SK-MEL-5 (cell line): ENCODE measurements around the gene HAPLN3. TPM values are rescaled to one million over a fixed set of nuclear protein-coding genes. Genes with fewer than 3 reads are reported as not detected.
A peak's percentile ranks its signal among the peaks of the same experiment; 100 is the strongest.

Experiments
- DNase-seq: peaks from one replicate; pipeline ENCODE4 v3.0.0-alpha.2; 2016; ENCODE audit warnings: low read depth, low spot score
- in situ Hi-C: cut with HindIII; loops from 2 replicates; pipeline ENCODE4 v1.10.0; 2016; ENCODE audit warnings: low sequenced_read_pairs, high pct_unique_total_duplicates, low pct_unique_long_range_greater_than_20kb
- total RNA-seq: library from RNA; depleted of rRNA; stranded (reverse); fragments of >200 nt; shearing (Covaris generic); gene quantifications from 2 replicates; pipeline ENCODE4 v1.2.3, GENCODE V29; 2014

HAPLN3 gene
- total RNA-seq, 1 experiment from 2014 or later = 3.5 TPM

DNA sequence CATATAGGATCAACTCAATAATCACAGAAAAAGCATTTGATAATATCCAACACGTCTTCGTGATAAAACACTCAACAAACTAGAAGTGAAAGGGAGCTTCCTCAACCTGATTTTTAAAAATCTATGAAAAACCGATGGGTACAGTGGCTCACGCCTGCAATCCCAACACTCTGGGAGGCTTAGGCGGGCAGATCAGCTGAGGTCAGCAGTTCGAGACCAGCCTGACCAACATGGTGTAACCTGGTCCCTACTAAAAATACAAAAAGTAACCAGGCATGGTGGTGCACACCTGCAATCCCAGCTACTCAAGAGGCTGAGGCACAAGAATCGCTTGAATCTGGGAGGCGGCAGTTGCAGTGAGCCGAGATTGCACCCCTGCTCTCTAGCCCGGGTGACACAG is 20.0 kb upstream of the HAPLN3 start:
- in situ Hi-C loops = no loop called here

DNA sequence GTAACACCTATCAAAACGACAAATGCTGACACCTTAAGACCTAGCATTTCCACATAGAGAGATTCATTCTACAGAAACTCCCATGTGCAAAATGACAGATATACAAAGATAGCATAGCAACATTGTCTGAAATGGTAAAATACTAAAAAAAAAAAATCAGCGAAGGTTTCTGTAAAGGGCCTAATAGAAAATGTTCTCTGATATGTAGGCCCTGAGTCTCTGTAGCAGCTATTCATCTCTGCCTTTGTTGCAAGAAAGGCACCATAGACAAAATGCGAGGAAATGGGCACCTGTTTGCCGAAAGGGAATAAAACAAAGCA is 18.5 kb upstream of the HAPLN3 start:
- in situ Hi-C loops = no loop called here
- no peak for DNase-seq

More for the DNA sequence above, 20.0 kb upstream of the HAPLN3 start:
- DNase-seq = no peak

DNA sequence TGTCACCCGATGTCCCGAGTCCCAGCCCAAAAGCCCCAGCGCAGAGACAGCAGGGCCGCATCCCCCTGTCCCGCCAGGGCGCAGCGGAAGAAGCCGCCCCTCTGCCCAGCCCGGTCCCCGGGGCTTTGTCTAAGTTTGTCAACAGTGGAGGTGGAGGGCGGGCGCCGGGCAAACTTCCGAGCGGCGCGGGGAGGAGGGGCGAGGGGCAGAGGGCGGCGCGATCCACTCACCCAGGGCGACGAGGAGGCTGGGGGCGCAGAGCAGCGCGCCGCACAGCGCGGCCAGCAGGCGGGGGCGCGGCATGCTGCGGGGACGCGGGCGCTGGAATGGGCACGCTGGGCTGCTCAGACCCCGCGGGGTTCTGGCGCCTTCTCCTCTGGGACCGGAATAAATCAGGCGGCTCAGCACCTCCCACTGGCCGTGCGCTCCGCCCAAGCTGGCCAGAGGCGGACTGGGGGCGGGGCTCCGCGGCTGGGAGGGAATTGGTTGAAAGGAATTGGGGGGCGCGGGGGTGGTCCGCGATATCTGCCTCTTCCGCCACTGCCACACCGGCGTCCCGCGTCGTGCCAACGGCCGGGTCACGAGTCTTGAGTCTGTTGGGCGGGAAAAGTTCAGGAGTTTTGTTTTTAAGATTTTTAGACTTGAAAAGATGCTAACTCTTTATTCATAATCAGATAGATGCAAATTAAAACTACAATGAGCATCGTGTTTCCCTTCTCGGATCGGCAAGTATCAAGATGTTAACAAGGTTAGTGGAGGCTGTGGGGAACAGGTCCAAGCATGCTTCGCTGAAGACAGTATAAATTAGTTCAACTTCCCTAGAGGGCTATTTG is 17.9 kb upstream of the HAPLN3 start, which contains the start of gene MFGE8:
MFGE8 (minus strand) TSS at position 363 of the 833 bp plus-strand sequence; CDS start at position 303, 60 bp downstream.
- DNase-seq = peak; percentile 78
- in situ Hi-C loops = no loop called here

DNA sequence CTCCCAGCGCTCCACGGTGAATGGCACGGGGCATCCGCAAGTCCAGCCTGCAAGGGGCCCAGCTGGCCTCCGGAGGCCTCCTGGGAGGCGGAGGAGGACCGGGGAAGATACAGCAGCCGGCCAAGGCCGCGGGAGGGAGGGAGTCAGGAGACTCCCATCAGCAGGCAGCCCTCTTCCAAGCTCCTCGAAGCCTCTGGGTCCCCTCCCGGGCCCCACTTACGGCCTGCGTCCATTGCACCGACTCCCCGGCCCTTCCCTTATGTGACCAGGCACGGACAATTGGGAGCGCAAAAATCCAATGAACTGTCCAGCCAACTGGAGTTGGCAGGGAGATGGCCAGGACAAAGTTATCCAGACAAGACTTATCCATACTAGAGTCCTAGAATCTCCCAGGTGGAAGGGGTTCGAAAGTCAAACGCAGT is 17.2 kb upstream of the HAPLN3 start:
- no peak for DNase-seq
- in situ Hi-C loops = no loop called here

DNA sequence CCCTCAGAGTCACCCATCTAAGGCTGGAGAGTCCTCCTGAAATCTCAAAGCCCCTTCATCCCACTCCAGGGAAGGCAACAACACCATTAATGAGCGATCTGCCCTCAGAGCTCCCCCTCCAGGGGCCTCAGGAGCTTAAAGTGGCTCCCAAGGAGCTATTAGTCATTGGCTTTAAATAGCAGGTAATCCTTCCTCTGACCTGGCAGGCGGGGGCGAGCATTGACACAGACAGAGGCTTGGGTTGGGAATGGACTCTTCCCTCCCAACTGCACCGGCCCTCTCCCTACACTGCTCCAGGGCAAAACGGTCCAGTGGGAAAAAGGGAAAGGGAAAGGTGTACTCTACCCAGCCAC is 16.4 kb upstream of the HAPLN3 start:
- DNase-seq = no peak
- in situ Hi-C loops = no loop called here

DNA sequence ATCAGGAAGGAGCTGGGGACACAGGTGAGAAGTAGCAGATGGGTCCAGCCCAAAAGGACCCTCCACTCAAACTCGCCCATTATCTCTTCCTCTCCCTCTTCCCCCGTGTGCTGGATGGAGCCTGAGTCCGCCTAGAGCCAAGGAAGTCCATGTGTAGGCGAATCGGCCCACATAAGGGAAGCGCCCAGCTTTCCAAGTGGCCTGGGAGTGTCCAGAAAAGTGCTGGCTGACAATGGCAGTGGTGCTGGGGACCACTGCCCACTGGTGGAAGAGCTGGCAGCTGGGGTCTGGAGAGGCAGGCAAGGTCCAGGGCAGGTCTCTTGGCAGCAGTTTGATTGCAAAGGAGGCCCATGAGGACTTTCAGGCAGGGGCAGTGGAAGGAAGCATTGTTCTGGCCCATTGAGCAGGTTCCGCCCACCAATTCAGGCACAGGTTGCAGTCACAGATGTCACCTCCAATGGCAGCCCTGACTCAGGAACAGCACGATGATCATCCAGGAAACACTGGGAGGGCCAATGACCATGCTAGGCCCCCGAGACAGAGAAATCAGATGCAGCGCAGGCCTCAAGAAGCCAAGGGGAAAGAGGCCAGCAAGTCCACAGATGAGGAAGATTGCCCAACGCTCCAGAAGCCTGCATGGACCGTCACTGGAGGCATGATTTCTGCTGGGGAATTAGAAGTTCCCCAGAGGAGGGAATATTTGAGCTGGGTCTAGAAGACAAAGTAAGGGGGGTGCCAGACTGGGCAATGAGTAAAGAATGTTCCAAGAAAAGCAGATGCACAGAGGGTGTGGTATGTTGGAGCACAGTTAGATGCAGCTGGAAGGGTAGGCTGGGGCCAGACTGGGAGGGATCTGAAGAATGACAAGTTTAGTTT is 14.8 kb upstream of the HAPLN3 start:
- no peak for DNase-seq
- in situ Hi-C loops = no loop called here

DNA sequence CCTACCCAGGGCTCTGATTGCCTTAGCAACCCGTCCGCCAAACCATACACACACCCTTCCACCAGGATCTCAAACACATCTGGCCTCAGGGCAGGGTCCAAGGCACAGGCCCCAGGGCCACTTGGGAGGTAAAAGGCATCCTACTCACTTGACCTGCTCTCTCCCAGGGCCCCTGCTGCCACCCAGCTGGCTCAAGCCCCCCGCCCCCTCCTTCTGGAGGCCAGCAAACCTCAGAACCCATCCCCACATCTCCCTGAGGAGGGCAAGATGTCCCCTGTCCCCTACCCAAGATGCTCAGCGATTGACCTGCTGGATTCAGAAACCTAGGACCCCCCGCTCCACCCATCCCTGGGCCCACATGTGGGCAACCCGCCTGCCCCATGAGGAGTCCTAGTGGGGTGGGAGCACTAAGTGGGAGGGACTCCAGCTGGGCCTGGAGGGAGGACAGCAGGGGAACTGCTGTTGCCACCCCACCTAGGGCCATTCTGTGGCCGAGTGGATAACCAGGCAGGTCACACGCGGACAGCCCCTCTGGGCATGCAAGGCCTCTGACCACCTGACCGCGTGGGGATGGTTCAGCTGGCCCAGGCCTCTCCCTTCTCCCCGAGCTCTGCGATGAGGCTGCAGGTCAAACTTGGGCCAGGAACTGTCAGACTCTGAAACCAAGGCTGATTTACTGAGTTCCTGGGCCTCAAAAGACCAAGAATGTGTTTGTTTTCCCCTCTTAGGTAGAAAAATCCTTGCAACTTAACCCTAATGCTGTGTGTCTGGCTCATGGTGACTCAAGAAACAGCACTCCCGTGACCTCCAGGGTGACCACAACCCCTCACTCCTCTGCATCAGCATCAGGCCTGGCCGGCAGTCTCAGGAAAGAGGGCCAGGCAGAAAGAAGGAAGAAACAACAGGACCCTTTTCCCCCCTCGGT is 13.6 kb upstream of the HAPLN3 start:
- in situ Hi-C loops = no loop called here
- DNase-seq = no peak

DNA sequence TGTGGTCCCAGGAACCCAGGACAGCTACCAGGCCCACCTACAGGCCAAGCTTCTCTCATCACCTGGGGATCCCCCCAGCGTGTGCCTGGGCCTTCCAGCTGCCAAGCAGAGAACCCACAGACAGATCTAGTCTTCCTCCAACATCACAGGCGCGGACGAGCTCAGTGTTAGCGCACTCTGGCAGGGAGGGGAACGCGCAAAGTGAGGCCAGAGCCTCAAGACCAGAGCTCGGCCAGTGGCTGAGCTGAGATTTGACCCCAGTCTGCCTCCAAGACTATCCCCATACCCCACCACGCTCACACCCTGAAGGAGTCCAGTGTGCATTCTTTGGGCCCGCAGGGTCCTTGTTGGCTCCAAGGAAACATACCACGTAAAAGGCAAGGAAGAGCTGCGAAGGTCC is 12.8 kb upstream of the HAPLN3 start:
- DNase-seq = no peak
- in situ Hi-C loops = no loop called here

DNA sequence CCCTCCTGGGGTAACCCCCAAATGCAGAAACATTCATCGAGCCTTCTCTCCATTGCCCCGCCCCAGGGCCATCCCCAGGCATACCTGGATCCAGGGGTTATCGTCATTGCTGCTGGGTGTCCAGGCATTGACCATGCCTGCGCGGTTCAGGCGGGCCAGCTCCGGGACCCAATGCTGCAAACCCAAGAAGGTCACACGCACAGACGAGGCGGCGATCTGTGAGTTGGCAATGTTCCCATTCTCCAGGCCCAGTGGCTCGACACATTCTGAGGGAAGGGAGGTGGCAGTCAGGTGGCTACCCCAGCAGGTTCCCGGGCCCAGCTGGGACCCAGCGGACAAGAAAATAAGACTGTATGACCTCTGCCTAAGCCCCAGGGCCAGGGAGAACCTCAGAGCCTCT is 11.8 kb upstream of the HAPLN3 start:
- in situ Hi-C loops = no loop called here
- DNase-seq = no peak

DNA sequence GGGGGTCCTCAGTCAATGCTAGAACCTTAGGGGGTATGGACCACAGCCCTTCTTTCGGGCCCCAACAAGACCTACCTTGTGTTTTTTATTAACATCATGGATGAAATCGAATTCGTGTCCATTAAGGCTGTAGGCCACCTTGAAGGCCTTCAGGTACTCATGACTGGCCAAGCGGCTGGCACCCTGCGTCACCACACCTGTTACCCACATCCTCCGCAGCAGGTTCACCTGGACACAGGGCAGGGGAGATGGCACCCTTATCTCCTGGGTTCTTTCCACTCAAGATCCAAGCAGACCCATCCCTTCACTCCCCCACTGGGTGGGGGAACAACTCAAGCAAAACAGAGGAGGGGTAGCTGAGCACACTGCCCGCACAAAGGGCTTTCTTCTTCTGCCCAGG is 11.2 kb upstream of the HAPLN3 start:
- no peak for DNase-seq
- in situ Hi-C loops = no loop called here

DNA sequence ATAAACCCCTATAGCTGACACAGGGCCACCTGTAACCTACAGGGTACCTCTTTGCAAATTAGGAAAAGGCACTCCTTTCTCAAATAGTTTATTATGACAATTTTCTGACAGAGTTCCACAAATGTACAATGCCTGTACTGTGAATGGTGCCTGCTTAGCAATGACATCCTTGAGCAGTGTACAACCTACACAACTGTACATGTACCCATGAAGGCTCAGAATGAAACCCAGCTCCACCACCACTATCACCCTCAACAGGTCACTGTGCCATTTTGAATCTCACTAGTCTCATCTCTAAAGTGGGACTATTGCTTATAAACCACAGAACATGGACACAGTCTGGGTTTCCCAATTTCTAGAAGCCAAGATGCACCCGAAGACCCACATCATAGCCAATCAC is 10.8 kb upstream of the HAPLN3 start:
- in situ Hi-C loops = no loop called here
- no peak for DNase-seq

DNA sequence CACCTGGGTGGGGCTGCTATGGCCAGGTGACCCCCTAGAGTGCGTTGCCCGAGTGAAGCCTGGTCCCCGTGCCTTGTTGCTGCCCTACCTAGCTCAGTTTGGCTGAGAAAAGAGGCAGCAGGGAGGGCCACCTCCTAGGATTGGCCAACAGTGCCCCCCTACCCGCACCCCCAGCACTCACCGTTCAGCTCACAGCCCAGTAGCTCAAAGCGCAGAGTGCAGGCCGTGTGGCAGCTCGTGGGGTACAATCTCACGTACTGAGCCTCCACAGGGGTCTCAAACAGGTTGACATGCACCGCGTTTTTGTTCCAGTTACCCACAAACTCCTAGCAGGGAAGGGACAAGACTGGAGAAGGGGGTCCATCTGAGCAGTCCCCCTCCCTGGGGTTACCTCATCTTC is 10.2 kb upstream of the HAPLN3 start:
- DNase-seq = no peak
- in situ Hi-C loops = no loop called here

DNA sequence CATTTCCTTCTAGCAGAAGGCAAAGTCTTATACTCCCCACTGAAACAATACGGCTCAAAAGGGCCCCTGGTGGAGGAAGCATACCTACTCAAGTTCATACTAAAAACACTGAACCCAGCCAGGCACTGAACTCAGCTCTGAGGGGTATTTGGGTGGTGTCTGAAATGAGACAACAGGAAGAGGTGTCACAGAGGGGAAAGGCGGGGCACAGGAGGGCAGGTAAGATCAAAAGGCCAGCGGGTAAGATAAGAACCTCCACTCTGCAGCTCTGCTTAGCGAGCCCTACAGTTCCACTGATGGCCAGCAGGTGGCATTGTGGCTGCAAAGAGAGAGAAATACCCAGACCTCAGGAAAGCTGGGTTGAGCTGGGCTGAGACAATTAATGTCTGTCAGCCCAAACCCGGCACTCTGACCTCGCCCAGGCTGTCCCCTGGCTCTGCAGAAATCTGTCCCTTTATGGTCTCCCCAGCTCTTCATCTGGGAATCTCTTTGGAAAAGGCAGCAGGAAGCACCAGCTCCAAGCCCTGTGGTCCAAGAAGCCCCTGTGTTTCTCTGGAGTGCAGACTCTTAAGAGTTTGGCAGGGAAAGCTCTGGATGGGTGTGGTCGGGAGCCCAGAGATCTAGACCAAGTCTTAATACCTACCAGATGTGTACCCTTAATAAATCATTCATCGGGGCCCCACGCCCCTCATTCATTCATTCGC is 9.4 kb upstream of the HAPLN3 start:
- in situ Hi-C loops = no loop called here

DNA sequence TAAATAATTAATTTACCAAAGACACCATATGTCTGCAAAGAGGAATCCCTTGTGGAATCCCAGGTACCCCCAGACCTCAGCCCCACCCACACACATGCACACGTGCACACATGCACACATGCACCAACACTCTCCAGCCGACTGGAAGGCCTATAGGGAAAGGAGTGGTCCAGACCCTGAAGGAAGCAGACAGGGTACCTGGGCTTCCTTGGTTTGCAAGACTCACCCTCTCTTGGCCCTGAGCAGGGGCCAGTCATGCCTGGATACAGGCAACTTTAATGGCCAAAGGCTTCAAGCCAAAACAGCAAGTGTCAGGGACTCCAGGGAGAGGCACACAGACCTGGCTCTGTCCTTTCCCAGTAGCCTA is 8.9 kb upstream of the HAPLN3 start:
- no peak for DNase-seq
- in situ Hi-C loops = no loop called here

More for the DNA sequence above, 9.4 kb upstream of the HAPLN3 start:
- peak; percentile 83 for DNase-seq

DNA sequence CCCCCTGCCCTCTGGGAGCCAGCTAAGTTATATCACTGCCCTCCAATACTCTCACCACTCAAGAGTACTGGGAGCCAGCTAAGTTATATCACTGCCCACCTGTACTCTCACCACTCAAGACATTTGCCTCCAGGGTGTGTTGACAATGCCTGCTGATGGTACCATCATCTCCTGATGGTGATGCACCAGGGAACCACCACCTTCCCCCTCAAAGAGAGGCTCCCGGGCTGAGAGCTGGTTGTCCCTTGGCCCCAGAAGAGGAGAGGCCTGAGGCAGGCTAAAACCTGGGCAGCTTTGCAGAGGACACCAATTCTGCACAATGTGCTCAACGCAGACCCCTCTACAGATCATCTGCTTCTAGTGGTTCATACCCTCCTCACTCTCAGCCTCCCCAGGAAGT is 7.5 kb upstream of the HAPLN3 start:
- no peak for DNase-seq
- in situ Hi-C loops = no loop called here

DNA sequence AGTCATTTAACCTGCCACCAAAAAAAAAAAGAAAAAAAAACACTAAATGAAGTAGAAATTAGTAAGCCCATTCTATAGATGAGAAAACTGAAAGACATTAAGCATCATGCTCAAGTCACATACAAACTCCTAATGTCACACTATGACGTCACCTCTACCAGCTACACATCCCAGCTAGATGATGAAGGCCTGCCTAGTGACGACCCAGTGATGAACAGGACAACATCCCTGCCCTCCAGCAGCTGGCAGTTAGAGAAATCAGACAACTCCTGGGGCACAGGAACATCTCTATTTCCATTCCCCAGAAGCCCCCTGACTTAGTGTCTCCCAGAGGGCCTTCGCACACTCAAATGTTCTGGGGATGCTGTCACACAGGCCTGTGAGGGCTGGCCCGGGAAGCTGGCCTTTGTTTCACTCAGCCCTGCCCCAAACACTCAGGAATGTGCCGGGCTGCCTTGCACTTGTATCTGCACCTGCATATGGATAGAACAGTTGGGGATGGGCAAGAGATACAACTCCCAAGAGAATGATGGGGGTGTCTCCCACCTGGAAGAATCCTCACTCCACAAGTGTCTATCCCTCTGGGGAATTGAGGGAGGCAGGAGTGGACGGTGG is 7.0 kb upstream of the HAPLN3 start:
- in situ Hi-C loops = no loop called here
- no peak for DNase-seq
